HepG2 (cell line): ENCODE data around the gene RGP1. TPM values are rescaled to one million over a fixed set of nuclear protein-coding genes. Genes with fewer than 3 reads are reported as not detected.

Source experiments
- ATAC-seq: fragments of 200-7000 bp; cut with Tn5 transposase; 3 replicates; pipeline ENCODE4 v1.9.1; 2020; ENCODE audit warnings: mild to moderate bottlenecking, moderate library complexity
- BruUV-seq: library from RNA; stranded (reverse); fragments of 400-500 nt; replicated peaks from 2 replicates; lab custom pipeline; 2021; lab: Mats Ljungman, UMichigan
- CTCF ChIA-PET: fragments of 300-600 bp; formaldehyde crosslinking; extraction: SDS; loops from one replicate; lab custom pipeline; 2021; ENCODE audit warnings: low total read pairs, inconsistent platforms, low intra/inter-chr PET ratio; lab: Yijun Ruan, JAX
- POLR2A ChIA-PET: fragments of 350-600 bp; sonication (Branson Sonifier 250); formaldehyde crosslinking; loops from one replicate; lab custom pipeline; 2020; ENCODE audit warnings: antibody characterized with exemption, inconsistent platforms; lab: Yijun Ruan, JAX
- DNase-seq: peaks from one replicate; pipeline ENCODE4 v3.0.0-alpha.2; 2015; ENCODE audit warnings: low spot score
- FAIRE-seq: peaks from 3 replicates; lab custom pipeline; 2011; peaks lifted over from hg19 to GRCh38; lab: Jason Lieb, UNC
- H2AFZ ChIP-seq: one replicate; pipeline ENCODE4 v1.6.1; 2011; ENCODE audit warnings: low read length, inconsistent platforms
- H3K27ac ChIP-seq: fragments of 300-600 bp; 3 replicates; pipeline ENCODE4 v1.8.0; 2011; ENCODE audit warnings: mixed run types, mild to moderate bottlenecking, mixed read lengths, low read length, inconsistent platforms; ENCODE audit not compliant: insufficient read depth; ENCODE audit errors: extremely low read length
- H3K27me3 ChIP-seq, 2 experiments: fragments of 200-600 bp in 1 of 2; 2 replicates in 1 of 2; 3 replicates in 1 of 2; pipeline versions ENCODE4 v1.6.0 to v1.8.0; 2011; ENCODE audit warnings: low read length in 2 of 2, mild to moderate bottlenecking in 2 of 2, moderate library complexity in 2 of 2, inconsistent platforms in 1 of 2; ENCODE audit not compliant: insufficient read depth in 2 of 2, control insufficient read depth in 1 of 2
- H3K36me3 ChIP-seq, 2 experiments: fragments of 200-600 bp in 1 of 2; replicated peaks in 1 of 2; 2 replicates in 1 of 2; 3 replicates in 1 of 2; pipeline versions ENCODE4 v1.5.1 to v1.8.0; 2011; ENCODE audit warnings: low read length in 2 of 2, inconsistent platforms in 1 of 2; ENCODE audit not compliant: insufficient read depth in 2 of 2, control insufficient read depth in 1 of 2
- H3K4me1 ChIP-seq: 2 replicates; pipeline ENCODE4 v1.5.1; 2012; ENCODE audit warnings: low read length, inconsistent platforms; ENCODE audit not compliant: insufficient read depth
- H3K4me2 ChIP-seq: 2 replicates; pipeline ENCODE4 v1.6.0; 2011; ENCODE audit warnings: low read depth, low read length, inconsistent platforms
- H3K4me3 ChIP-seq, 3 experiments: fragments of 200-600 bp in 1 of 3; sonication (generic), shearing (Covaris generic) in 1 of 3; replicated peaks in 1 of 3; 2 replicates each; pipeline ENCODE4 v1.5.1; 2011 to 2016; ENCODE audit warnings: low read length in 3 of 3, inconsistent platforms in 2 of 3, low read depth in 2 of 3, mild to moderate bottlenecking in 2 of 3, control low read depth in 1 of 3, mixed read lengths in 1 of 3; ENCODE audit not compliant: insufficient read depth in 1 of 3
- H3K79me2 ChIP-seq: one replicate; pipeline ENCODE4 v1.6.1; 2011; ENCODE audit warnings: low read length, inconsistent platforms; ENCODE audit not compliant: insufficient read depth
- H3K9ac ChIP-seq: 2 replicates; pipeline ENCODE4 v1.6.0; 2011; ENCODE audit warnings: mild to moderate bottlenecking, low read depth, low read length, inconsistent platforms; ENCODE audit not compliant: insufficient read depth
- H3K9me3 ChIP-seq: 2 replicates; pipeline ENCODE4 v1.5.1; 2012; ENCODE audit warnings: mild to moderate bottlenecking, low read length
- H4K20me1 ChIP-seq: 2 replicates; pipeline ENCODE4 v1.6.0; 2011; ENCODE audit warnings: inconsistent platforms, mild to moderate bottlenecking, low read length, moderate library complexity; ENCODE audit not compliant: insufficient read depth
- AGO2 ChIP-seq: fragments of 200-400 bp; formaldehyde crosslinking; optimal IDR thresholded peaks from 2 replicates; pipeline ENCODE3; 2017; ENCODE audit warnings: mild to moderate bottlenecking, low read depth, low read length, moderate library complexity
- ASH2L ChIP-seq: fragments of 300-600, 200-600 bp; sonication (generic); IDR thresholded peaks from 2 replicates; pipeline ENCODE4 v1.7.0; 2017; ENCODE audit warnings: low read depth, mild to moderate bottlenecking, moderate library complexity, mixed read lengths, low read length; ENCODE audit not compliant: insufficient read length
- ZNF138 ChIP-seq: sonication (generic); formaldehyde crosslinking; IDR thresholded peaks from 2 replicates; pipeline ENCODE4 v1.5.0; 2020; ENCODE audit warnings: mild to moderate bottlenecking, low read depth, missing genetic modification reagents
- ZNF605 ChIP-seq: sonication (generic); formaldehyde crosslinking; IDR thresholded peaks from 2 replicates; pipeline ENCODE4 v1.8.0; 2022; ENCODE audit warnings: mild to moderate bottlenecking, missing genetic modification reagents
- WGBS: methylation state at CpG from one replicate; pipeline ENCODE4 v1.1.6; 2017; ENCODE audit warnings: low lambda C conversion rate; 5-methylcytosine and 5-hydroxymethylcytosine counted together
- in situ Hi-C: cut with HindIII; loops from 2 replicates; pipeline ENCODE4 v1.10.0; 2017; ENCODE audit warnings: low pct_unique_long_range_greater_than_20kb; ENCODE audit not compliant: extremely low pct_ligation_motif_present
- intact Hi-C: fragments of 100-400 bp; cut with micrococcal nuclease; formaldehyde crosslinking; loops from one replicate; pipeline ENCODE4 v1.10.0; 2022; ENCODE audit not compliant: unreplicated experiment
- polyA plus RNA-seq, 8 experiments: library from polyadenylated mRNA; depleted of rRNA in 3 of 8; stranded (reverse) in 7 of 8; unstranded in 1 of 8; fragments of >200 nt; fragmentation: Illumina TruSeq in 4 of 8; extraction: Trizol in 4 of 8; gene quantifications; 2 replicates each; pipeline versions ENCODE4 v1.2.1 to v1.2.3, GENCODE V29; 2011 to 2016; ENCODE audit warnings: low read depth in 4 of 8, missing spikeins in 1 of 8, mixed read lengths in 1 of 8; ENCODE audit not compliant: insufficient read depth in 1 of 8
- total RNA-seq, 5 experiments: library from RNA; depleted of rRNA; stranded (reverse); fragments of >200 nt; fragmentation: Illumina TruSeq; extraction: Trizol; gene quantifications; 2 replicates each; pipeline ENCODE4 v1.2.3, GENCODE V29; 2016; ENCODE audit warnings: low read depth in 1 of 5
- TF ChIP-seq, protein P1 (sequence below): sonication (generic); formaldehyde crosslinking; conservative IDR thresholded peaks from 2 replicates; pipeline ENCODE4 v1.4.0; 2020; ENCODE audit warnings: mild to moderate bottlenecking, missing genetic modification reagents, moderate library complexity
- TF ChIP-seq, protein P2 (sequence below): IDR thresholded peaks from 2 replicates; pipeline ENCODE4 v1.6.1; 2016; ENCODE audit warnings: mild to moderate bottlenecking, missing biosample characterization, missing genetic modification reagents

Gene RGP1
- total and polyA plus RNA-seq, 2 of the 13 experiments (the other 11 are each of a cell fraction or from before 2014, with no cell fraction given): 12.7 to 21.0 TPM

DNA sequence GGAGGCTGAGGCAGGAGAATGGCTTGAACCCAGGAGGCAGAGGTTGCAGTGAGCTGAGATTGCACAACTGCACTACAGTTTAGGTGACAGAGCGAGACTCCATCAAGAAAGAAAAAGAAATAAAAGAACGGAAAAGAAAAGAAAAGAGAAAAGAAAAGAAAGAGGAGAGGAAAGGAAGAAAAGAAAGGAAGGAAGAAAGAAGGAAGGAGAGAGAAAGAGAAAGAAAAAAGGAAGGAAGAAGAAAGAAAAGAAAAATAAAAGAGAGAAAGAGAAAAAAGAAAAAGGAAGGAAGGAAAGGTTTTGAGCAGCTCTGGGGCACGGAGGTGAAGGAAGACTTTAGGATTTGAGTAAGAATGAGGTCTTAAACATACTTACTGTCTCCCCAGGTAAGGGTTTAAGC, 35.5 kb upstream of the RGP1 start (continued):
- TF ChIP-seq, protein P1, sequence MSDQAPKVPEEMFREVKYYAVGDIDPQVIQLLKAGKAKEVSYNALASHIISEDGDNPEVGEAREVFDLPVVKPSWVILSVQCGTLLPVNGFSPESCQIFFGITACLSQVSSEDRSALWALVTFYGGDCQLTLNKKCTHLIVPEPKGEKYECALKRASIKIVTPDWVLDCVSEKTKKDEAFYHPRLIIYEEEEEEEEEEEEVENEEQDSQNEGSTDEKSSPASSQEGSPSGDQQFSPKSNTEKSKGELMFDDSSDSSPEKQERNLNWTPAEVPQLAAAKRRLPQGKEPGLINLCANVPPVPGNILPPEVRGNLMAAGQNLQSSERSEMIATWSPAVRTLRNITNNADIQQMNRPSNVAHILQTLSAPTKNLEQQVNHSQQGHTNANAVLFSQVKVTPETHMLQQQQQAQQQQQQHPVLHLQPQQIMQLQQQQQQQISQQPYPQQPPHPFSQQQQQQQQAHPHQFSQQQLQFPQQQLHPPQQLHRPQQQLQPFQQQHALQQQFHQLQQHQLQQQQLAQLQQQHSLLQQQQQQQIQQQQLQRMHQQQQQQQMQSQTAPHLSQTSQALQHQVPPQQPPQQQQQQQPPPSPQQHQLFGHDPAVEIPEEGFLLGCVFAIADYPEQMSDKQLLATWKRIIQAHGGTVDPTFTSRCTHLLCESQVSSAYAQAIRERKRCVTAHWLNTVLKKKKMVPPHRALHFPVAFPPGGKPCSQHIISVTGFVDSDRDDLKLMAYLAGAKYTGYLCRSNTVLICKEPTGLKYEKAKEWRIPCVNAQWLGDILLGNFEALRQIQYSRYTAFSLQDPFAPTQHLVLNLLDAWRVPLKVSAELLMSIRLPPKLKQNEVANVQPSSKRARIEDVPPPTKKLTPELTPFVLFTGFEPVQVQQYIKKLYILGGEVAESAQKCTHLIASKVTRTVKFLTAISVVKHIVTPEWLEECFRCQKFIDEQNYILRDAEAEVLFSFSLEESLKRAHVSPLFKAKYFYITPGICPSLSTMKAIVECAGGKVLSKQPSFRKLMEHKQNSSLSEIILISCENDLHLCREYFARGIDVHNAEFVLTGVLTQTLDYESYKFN (CRISPR knock-in tag): no peak
- TF ChIP-seq, protein P2, sequence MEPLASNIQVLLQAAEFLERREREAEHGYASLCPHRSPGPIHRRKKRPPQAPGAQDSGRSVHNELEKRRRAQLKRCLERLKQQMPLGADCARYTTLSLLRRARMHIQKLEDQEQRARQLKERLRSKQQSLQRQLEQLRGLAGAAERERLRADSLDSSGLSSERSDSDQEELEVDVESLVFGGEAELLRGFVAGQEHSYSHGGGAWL: no peak
- no peak for TF ChIP-seq ZNF138 (CRISPR knock-in tag)
- no peak for TF ChIP-seq ASH2L

GRCh38 chr9:35714123-35714522, 35.0 kb upstream of the RGP1 start:
- TF ChIP-seq AGO2: peak; percentile 5
- no peak for TF ChIP-seq ZNF605
- FAIRE-seq (no peak), ATAC-seq (no peak), DNase-seq (no peak)
- Histone ChIP-seq H3K9ac (no peak overlapping the region), H3K79me2 (no peaks in the 10 kb centered on the region), H3K27ac (no peak overlapping the region), H2AFZ (no peak overlapping the region), H4K20me1 (no peaks in the 10 kb centered on the region), H3K4me2 (no peak overlapping the region), H3K9me3 (no peaks in the 10 kb centered on the region), H3K4me3 (no peak overlapping the region), H3K27me3 (no peaks in the 10 kb centered on the region), H3K36me3 (peaks cover 52 to 89% of the 10 kb centered on the region in 2 experiments), H3K4me1 (no peaks in the 10 kb centered on the region)
- in situ Hi-C loops (no loop called here), intact Hi-C loops (no loop called here)
- POLR2A ChIA-PET: interaction anchor here (0.9 to 2.1 kb wide), 2 partner anchors 30 to 49 kb away, joined by 3 to 4 read pairs; partner anchors contain the start of gene ARHGEF39
- CTCF ChIA-PET: no interaction called here
- no TSS peak for BruUV-seq
- 93% methylated on average over 6 of the region's 6 CpGs for WGBS
